ENCODE data around the gene PDIA2. TPM values are rescaled to one million over a fixed set of nuclear protein-coding genes. Genes with fewer than 3 reads are reported as not detected.

The PDIA2 gene
- total and polyA plus RNA-seq, 11 donors = 0.17 to 9.3 (median 3.1) TPM

DNA sequence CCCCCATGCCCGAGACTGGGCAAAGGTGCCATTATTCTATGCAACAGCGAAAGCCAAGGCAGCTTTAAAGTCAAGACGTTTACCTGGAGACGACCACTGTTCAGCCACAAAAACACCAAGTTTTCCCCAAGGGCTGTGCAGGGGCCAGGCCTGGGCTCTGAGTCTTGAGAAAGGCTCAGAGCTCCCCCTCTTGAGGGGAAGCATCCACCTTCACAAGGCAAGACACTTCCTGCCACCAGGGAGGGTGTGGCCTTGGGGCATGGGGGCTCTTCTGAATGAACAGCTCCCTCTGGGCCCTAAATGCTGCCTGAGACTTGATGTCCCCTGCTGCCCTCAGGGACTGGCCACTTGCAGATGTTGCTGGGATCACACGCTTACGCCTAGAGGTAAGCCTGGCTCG lies 26.5 kb downstream of the PDIA2 start:
- Histone ChIP-seq H3K9me3 (no peaks in the 10 kb centered on the region), H3K4me1 (no peaks in the 10 kb centered on the region), H3K4me3 (no peak overlapping the region), H3K27ac (no peak overlapping the region), H3K36me3 (peaks cover 0 to 70% (median 56%) of the 10 kb centered on the region in 9 donors), H3K27me3 (no peaks in the 10 kb centered on the region)
- 71 to 87% (median 81%) methylated on average over 7 of the region's 7 CpGs for WGBS, 4 donors
- no peak for ATAC-seq
- intact Hi-C loops (cut with DNase I) = no loop called here
- TF ChIP-seq CTCF (IDR thresholded peaks at IDR 0.05) (no peak), POLR2A (IDR thresholded peaks at IDR 0.05) (no peak)
- DNase-seq = no peak

- Histone ChIP-seq H3K27me3 (no peaks in the 10 kb centered on the region), H3K4me1 (no peaks in the 10 kb centered on the region), H3K36me3 (peaks cover 0 to 65% (median 53%) of the 10 kb centered on the region in 9 donors), H3K9me3 (no peaks in the 10 kb centered on the region), H3K4me3 (no peak overlapping the region), H3K27ac (no peak overlapping the region)
- intact Hi-C loops (cut with DNase I) = no loop called here
- ATAC-seq (no peak), DNase-seq (peak in 1 of 5 donors; percentile 48)
- WGBS, 4 donors = 88 to 96% (median 96%) methylated on average over 15 of the region's 15 CpGs
- TF ChIP-seq POLR2A (IDR thresholded peaks at IDR 0.05) = no peak
- no peak for TF ChIP-seq CTCF (IDR thresholded peaks at IDR 0.05)
These were observed 28.8 kb downstream of the PDIA2 start for GRCh38 chr16:311725-312124.

DNA sequence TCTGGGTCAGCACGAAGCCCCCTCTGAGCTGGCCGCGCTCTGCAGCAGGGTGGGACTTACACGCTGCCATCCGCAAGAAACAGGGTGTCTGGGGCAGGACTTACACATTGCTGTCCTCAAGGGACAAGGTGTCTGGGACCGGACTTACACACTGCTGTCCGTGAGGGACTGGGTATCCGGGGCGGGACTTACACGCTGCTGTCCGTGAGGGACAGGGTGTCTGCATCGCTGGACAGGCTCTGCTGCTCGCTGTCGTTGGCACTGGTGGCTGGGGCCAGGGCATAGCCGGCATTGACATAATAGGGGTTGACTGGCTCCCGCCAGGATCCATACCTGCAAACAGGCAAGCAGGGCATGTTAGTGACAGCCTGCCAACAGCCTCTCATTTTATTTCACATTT lies 31.4 kb downstream of the PDIA2 start:
- ATAC-seq (no peak), DNase-seq (peak in 1 of 5 donors; percentile 49)
- Histone ChIP-seq H3K4me3 (no peak overlapping the region), H3K4me1 (no peaks in the 10 kb centered on the region), H3K27me3 (no peaks in the 10 kb centered on the region), H3K36me3 (peaks cover 0 to 52% (median 42%) of the 10 kb centered on the region in 9 donors), H3K9me3 (no peaks in the 10 kb centered on the region), H3K27ac (no peak overlapping the region)
- WGBS, 4 donors = 90 to 94% (median 91%) methylated on average over 16 of the region's 16 CpGs
- TF ChIP-seq CTCF (IDR thresholded peaks at IDR 0.05) = no peak
- intact Hi-C loops (cut with DNase I) = no loop called here

DNA sequence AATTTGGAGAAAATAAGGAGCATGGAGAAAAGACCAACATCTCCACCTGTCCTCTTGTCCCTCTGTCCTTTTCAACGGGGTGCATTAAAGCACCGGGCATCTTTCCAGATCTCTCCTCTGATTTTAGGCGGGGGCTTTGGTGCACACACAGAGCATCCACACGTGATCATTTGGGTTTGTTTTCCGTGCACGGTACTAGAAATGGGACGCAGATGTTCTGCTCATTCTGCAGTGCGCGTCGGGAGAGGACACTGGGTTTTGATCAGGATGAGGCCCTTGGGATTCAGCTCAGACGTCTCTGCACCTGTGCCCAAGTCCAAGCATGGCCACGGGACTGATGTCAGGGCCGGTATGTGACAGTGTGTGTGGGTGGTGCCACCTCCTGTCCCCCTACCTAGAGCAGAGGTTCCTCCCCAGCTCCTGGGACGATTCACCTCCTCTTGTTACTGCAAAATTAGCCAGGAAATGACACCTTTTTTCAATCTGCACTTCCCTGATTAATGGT lies 31.9 kb downstream of the PDIA2 start:
- H3K9me3 ChIP-seq = no peaks in the 10 kb centered on the region
- WGBS, 4 donors = 73 to 81% (median 79%) methylated on average over 14 of the region's 14 CpGs
- no peak overlapping the region for H3K4me3 ChIP-seq
- H3K36me3 ChIP-seq = peaks cover 0 to 47% (median 37%) of the 10 kb centered on the region in 9 donors
- H3K4me1 ChIP-seq = no peaks in the 10 kb centered on the region
- no peak overlapping the region for H3K27ac ChIP-seq
- H3K27me3 ChIP-seq = no peaks in the 10 kb centered on the region
- intact Hi-C loops (cut with DNase I) = no loop called here
- DNase-seq = no peak
- ATAC-seq = no peak
- TF ChIP-seq CTCF (IDR thresholded peaks at IDR 0.05) = no peak
- TF ChIP-seq POLR2A (IDR thresholded peaks at IDR 0.05) = no peak

Data from heart left ventricle (tissue), 16 donors.